Calu3 (cell line): ENCODE data around the gene CTBP1. TPM values are rescaled to one million over a fixed set of nuclear protein-coding genes. Genes with fewer than 3 reads are reported as not detected.
A peak's percentile ranks its signal among the peaks of the same experiment; 100 is the strongest.

Experiments used
- BruUV-seq: library from RNA; stranded (reverse); fragments of 400-500 nt; replicated peaks from 2 replicates; lab custom pipeline; 2021; lab: Mats Ljungman, UMichigan
- CTCF ChIA-PET: fragments of 300-600 bp; sonication (Branson Sonifier 250); formaldehyde crosslinking; loops from one replicate; lab custom pipeline; 2022; ENCODE audit warnings: antibody characterized with exemption; lab: Charles Lee
- DNase-seq: peaks from one replicate; pipeline ENCODE4 v3.0.0; 2022
- H3K27ac Mint-ChIP-seq: one replicate; pipeline ENCODE4 v1.8.0; 2022; ENCODE audit warnings: mixed read lengths; ENCODE audit not compliant: unreplicated experiment
- H3K27me3 Mint-ChIP-seq: one replicate; pipeline ENCODE4 v1.8.0; 2022; ENCODE audit warnings: mixed read lengths; ENCODE audit not compliant: unreplicated experiment
- H3K36me3 Mint-ChIP-seq: one replicate; pipeline ENCODE4 v1.8.0; 2022; ENCODE audit warnings: mild to moderate bottlenecking, moderate library complexity, mixed read lengths; ENCODE audit not compliant: insufficient read depth, unreplicated experiment
- H3K4me1 Mint-ChIP-seq: one replicate; pipeline ENCODE4 v1.8.0; 2022; ENCODE audit warnings: mild to moderate bottlenecking, low read depth, mixed read lengths; ENCODE audit not compliant: unreplicated experiment
- H3K4me3 Mint-ChIP-seq: one replicate; pipeline ENCODE4 v1.8.0; 2022; ENCODE audit warnings: mild to moderate bottlenecking, low read depth, moderate library complexity, mixed read lengths; ENCODE audit not compliant: unreplicated experiment
- H3K9me3 Mint-ChIP-seq: one replicate; pipeline ENCODE4 v1.8.0; 2022; ENCODE audit warnings: low read depth, mixed read lengths; ENCODE audit not compliant: unreplicated experiment
- intact Hi-C: fragments of 100-400 bp; cut with micrococcal nuclease; formaldehyde crosslinking; loops from one replicate; pipeline ENCODE4 v1.10.0; 2022; ENCODE audit not compliant: unreplicated experiment
- total RNA-seq: library from RNA; stranded (reverse); gene quantifications from 2 replicates; pipeline ENCODE4 v1.2.3, GENCODE V29; 2022
- TF ChIP-seq, protein P1 (sequence below): fragments of 200-600 bp; IDR thresholded peaks from one replicate; pipeline ENCODE4 v1.8.0; 2022; ENCODE audit warnings: antibody characterized with exemption; ENCODE audit not compliant: unreplicated experiment

Gene CTBP1
- total RNA-seq, 1 experiment from 2014 or later: 115 TPM

DNA sequence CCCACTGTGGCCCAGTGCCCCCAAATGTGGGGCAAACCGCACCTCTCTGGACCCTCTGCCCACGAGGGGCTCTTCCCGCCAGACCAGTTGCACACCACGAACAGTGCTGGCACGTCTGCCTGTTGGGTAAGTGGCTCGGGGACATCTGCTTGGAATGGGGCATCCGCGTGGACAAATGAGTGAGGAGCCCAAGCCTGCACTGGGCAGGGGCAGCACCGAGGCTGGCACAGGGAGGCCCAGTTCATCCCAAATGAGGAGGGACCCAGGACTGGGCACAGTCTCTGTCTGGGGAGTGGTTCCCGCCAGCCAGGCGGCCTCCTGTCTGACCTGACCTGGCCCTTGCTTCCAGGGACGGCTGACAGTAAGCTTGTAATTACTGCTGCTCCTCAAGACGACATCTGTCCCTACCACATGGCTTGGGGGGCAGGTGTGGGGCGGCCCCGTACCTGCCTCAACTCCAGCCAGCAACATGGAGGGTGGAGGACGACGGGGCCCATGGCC is 79.7 kb downstream of the CTBP1 start:
- H3K36me3 Mint-ChIP-seq: peaks cover 4% of the 10 kb centered on the region
- DNase-seq: no peak
- no peak overlapping the region for H3K27ac Mint-ChIP-seq
- no peak overlapping the region for H3K4me3 Mint-ChIP-seq
- CTCF ChIA-PET: interaction anchor here (1.3 kb wide), 1 partner anchor 11 kb away, joined by 3 read pairs; no protein-coding TSS in a partner anchor
- H3K27me3 Mint-ChIP-seq: peaks cover 12% of the 10 kb centered on the region
- H3K9me3 Mint-ChIP-seq: no peaks in the 10 kb centered on the region
- intact Hi-C loops: no loop called here
- TF ChIP-seq, protein P1, sequence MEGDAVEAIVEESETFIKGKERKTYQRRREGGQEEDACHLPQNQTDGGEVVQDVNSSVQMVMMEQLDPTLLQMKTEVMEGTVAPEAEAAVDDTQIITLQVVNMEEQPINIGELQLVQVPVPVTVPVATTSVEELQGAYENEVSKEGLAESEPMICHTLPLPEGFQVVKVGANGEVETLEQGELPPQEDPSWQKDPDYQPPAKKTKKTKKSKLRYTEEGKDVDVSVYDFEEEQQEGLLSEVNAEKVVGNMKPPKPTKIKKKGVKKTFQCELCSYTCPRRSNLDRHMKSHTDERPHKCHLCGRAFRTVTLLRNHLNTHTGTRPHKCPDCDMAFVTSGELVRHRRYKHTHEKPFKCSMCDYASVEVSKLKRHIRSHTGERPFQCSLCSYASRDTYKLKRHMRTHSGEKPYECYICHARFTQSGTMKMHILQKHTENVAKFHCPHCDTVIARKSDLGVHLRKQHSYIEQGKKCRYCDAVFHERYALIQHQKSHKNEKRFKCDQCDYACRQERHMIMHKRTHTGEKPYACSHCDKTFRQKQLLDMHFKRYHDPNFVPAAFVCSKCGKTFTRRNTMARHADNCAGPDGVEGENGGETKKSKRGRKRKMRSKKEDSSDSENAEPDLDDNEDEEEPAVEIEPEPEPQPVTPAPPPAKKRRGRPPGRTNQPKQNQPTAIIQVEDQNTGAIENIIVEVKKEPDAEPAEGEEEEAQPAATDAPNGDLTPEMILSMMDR: no peak
- no peaks in the 10 kb centered on the region for H3K4me1 Mint-ChIP-seq
- BruUV-seq: no TSS peak

DNA sequence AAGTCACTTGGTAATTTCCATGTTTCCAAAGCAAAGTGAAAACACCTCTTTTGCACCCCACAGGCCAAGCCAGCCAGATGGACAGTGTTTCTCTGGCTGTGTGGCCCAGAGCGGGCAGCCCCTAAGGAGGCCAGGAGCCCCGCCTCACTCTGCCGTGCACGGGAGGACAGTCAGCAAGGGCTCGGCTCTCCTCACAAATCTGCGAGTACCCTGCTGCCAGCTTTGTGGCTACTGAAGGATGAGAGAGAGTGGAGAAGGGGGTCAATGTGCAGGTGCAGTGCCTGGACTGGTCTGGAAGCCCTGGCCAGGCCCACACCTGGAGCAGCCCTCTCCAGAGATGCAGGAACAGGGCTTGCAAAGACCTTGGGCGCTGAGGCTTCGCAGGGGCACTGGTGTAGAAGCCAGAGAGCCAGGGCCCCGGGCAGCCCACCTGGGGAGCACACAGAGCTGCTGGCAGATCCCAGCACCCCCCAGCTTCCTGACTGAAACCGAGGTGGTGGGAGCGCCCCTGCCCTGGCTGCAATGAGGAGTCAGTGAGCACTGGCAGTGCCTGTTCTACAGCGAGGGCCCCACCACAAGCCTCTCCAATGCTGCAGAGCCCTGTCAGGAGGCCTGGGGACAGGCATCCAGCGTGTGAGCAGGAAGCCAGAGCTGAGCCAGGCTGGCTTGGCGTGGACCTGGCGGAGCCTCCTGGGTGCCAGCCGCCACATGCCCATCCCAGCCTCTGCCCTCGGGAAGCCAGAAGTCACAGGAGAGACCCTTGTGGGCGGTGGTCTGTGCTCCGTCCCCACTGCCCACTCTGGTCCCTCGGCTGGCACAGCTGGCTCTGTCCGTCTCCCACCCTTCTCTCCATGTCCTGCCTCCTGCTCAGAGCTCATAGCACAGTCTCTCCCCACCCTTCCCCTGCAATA is 80.5 kb downstream of the CTBP1 start:
- Mint-ChIP-seq H3K4me1 (peaks cover 3% of the 10 kb centered on the region), H3K36me3 (peaks cover 4% of the 10 kb centered on the region), H3K9me3 (no peaks in the 10 kb centered on the region), H3K4me3 (peak overlapping the region; percentile 66), H3K27ac (no peak overlapping the region), H3K27me3 (peaks cover 12% of the 10 kb centered on the region)
- TF ChIP-seq, protein P1: no peak
- DNase-seq: no peak
- BruUV-seq: no TSS peak
- intact Hi-C loops: no loop called here
- CTCF ChIA-PET: interaction anchor here (0.6 to 1.1 kb wide), 3 partner anchors 14 to 110 kb away, joined by 3 to 9 read pairs (median 3); no protein-coding TSS in a partner anchor

DNA sequence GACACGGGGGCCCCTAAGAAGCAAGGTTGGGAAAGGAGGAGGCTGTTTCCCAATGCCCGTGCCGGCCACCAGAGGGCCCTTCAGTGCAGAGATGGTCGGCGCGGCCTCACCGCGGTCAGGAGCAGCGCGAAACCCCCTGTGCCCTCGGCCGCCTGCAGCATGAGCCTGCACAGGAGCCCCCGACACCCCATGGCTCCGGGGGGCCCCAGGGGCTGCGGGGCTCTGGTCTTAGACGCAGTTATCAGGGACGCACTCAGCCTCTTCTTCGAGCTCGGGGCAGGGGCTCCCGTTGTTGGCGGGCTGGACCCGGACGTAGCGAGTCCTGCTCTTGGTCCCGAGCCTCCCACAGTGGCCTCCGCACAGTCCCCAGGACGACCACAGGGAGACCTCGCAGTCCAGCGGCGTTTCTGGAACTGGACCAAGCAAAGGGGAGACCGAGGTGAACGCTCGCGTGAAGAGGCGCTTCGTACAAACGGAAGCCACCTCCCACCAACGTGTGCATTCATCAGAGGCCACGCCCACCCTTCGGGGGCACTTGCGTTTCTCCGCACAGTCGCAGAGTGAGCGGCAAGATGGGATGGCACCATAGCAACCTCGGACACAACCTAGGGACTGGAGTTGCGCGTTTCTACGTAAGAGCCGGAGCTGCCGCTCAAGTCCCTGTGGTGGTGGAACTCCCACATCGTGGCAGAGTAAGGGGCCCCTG is 81.5 kb downstream of the CTBP1 start:
- Mint-ChIP-seq H3K27me3 (peaks cover 12% of the 10 kb centered on the region), H3K27ac (no peak overlapping the region), H3K4me3 (peak overlapping the region; percentile 66), H3K36me3 (peaks cover 4% of the 10 kb centered on the region), H3K4me1 (peaks cover 9% of the 10 kb centered on the region), H3K9me3 (no peaks in the 10 kb centered on the region)
- CTCF ChIA-PET: interaction anchor here (0.6 to 1.1 kb wide), 3 partner anchors 13 to 109 kb away, joined by 3 to 9 read pairs (median 3); no protein-coding TSS in a partner anchor
- no TSS peak for BruUV-seq
- TF ChIP-seq, protein P1: peak; percentile 67
- peak; percentile 74 for DNase-seq
- intact Hi-C loops: no loop called here

DNA sequence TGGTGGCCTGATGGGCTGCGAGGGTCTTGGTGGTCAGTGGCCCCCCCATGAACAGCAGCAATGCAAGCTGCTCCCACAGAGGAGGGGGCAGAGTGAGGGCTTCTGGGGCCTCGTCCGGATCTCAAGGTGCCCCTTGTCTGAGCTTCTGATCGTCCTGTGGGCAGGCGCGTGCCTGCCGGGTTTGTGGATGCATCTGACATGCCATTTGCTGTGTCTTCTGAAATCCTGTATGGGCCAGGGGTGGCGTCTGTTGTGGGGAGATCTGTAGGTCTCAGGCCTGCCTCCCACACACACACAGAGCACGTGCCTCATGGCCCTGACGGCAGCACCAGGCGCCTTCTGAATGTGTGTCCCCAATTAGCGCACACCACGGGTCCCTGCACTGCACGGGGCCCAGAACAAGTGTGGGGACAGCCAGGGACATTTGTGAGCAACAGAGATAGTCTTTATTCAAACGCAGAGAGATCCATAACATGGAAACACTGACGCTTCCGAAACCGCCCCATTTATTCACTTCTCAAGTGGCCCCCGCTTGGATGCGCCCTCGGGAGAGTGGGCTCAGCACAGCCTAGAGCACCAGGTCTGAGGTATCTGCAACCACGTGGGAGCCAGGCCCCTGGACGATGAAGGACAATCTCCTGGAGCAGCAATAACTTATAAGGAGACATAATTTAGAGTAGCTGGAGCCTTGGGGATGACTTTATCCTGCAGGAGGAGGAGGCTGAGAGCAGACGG is 82.3 kb downstream of the CTBP1 start:
- Mint-ChIP-seq H3K4me1 (peaks cover 9% of the 10 kb centered on the region), H3K36me3 (peaks cover 4% of the 10 kb centered on the region), H3K4me3 (peak overlapping the region; percentile 66), H3K9me3 (no peaks in the 10 kb centered on the region), H3K27me3 (peaks cover 9% of the 10 kb centered on the region), H3K27ac (no peak overlapping the region)
- BruUV-seq: no TSS peak
- CTCF ChIA-PET: no interaction called here
- TF ChIP-seq, protein P1: no peak
- intact Hi-C loops: no loop called here
- no peak for DNase-seq
